Thyroid gland (tissue), 4 donors: ENCODE results near the gene BSPRY.

Source experiments
- POLR2A ChIP-seq, 2 donors: fragments of 450-650 bp; IDR thresholded peaks; one replicate each; pipeline ENCODE4 v1.6.1; 2017; ENCODE audit warnings: antibody characterized with exemption in 2 of 2, mild to moderate bottlenecking in 2 of 2, moderate library complexity in 1 of 2
- TF ChIP-seq, protein P1 (sequence below), 6 experiments: fragments of 200-600 bp in 3 of 6; fragments of 450-650 bp in 3 of 6; sonication (generic) in 3 of 6; IDR thresholded peaks; one replicate each; pipeline ENCODE4 v1.5.1; 2016 to 2019; ENCODE audit warnings: antibody characterized with exemption in 6 of 6, mild to moderate bottlenecking in 2 of 6, inconsistent platforms in 1 of 6, moderate library complexity in 1 of 6

DNA sequence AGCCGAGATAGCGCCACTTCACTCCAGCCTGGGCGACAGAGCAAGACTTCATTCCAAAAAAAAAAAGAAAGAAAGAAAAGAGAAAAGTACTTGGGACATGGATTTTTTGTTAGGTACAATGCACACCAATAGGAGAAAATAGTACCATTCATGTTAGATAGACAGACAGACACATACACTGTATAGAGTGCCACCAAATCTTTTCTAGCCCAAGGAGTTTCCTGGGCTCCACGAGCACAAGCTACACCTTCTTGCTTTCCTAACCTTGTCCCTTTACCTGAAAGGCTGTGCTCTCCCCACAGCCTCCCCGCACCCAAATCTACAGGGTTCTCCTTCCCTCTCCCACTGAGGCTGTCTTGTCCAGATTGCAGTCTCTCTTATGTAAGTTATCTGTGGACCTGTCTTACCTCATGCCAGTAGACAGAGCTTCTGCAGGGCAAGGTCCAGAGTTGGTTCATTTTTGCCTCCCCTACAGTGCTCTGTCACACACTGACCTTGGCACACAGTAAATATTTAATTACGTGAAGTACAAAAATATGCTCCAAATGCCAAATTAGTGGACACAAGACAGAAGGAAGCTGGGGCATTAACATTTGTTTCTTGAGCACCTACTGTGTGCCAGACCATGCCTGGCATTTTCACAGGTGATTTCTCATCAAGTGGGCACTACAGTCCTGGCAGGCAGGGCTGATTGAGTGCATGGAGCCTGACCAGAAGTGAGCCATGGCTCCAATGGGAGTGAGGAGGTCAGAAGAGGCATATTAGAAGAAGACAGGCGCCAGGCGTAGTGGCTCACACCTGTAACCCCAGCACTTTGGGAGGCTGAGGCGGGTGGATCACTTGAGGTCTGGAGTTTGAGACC lies 45.9 kb downstream of the BSPRY start:
- TF ChIP-seq, protein P1, sequence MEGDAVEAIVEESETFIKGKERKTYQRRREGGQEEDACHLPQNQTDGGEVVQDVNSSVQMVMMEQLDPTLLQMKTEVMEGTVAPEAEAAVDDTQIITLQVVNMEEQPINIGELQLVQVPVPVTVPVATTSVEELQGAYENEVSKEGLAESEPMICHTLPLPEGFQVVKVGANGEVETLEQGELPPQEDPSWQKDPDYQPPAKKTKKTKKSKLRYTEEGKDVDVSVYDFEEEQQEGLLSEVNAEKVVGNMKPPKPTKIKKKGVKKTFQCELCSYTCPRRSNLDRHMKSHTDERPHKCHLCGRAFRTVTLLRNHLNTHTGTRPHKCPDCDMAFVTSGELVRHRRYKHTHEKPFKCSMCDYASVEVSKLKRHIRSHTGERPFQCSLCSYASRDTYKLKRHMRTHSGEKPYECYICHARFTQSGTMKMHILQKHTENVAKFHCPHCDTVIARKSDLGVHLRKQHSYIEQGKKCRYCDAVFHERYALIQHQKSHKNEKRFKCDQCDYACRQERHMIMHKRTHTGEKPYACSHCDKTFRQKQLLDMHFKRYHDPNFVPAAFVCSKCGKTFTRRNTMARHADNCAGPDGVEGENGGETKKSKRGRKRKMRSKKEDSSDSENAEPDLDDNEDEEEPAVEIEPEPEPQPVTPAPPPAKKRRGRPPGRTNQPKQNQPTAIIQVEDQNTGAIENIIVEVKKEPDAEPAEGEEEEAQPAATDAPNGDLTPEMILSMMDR (IDR thresholded peaks at IDR 0.05) = no peak
- no peak for TF ChIP-seq POLR2A (IDR thresholded peaks at IDR 0.05)
